ENCODE data around the gene PCNX3.
"Not testable (repeated sequence)": the region's sequence is repeated elsewhere in the genome, so short reads cannot be mapped to it uniquely, and the experiment has no call there.

Gene PCNX3

GRCh38 chr11:65621460-65621859, 5.9 kb downstream of the PCNX3 start:
- no peak for DNase-seq

DNA sequence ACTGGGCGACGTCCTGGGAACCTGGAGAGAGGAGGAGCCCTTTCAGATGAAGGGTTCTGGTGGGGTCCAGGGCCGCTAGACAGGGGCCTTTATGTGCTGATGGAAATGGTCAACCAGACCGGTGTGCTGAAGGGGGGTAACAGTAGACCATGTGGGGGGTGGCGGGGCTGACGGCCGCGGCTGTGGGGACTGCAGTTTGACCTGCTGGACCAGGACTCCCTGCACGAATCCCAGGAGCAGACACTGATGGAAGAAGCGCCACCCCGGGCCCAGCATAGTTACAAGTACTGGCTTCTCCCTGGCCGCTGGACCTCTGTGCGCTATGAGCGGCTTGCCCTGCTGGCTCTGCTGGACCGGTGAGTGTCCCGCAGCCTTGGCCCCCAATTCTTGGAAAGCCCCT, 6.4 kb downstream of the PCNX3 start:
- no peak for DNase-seq

GRCh38 chr11:65623177-65623576, 7.6 kb downstream of the PCNX3 start:
- no peak for DNase-seq

- DNase-seq, result no peak
Measured at GRCh38 chr11:65623852-65624616, 8.5 kb downstream of the PCNX3 start.

GRCh38 chr11:65624931-65625627, 9.5 kb downstream of the PCNX3 start:
- DNase-seq, result no peak

DNA sequence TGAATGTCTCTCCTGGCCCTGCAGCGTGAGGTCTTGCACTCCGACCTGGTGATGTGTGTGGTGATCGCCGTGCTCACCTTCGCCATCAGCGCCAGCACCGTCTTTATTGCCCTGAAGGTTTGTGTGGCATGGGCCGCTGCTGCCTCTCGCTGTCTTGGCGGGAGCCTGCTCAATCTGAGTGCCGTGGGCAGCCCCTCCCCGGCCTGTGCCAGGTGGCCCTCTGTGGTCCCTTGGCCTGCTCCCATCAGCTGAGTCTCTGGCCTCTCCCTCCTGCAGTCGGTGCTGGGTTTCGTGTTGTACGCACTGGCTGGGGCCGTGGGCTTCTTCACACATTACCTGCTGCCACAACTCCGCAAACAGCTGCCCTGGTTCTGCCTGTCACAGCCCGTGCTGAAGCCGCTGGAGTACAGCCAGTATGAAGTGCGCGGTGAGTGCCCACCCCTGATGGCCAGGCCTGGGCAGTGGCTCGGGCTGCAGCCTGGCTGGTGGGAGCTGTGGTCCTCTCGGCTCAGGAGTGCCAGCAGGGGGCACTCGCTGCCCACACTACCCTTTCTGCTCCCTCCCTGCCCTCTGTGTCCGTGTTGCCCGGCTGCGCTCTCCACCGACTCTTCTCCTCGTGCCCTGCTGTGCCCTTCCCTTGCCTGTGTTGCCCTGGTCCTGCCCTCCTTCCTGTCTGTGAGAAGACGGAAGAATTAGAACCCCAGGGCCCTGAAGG, 10.2 kb downstream of the PCNX3 start:
- DNase-seq, result no peak

DNA sequence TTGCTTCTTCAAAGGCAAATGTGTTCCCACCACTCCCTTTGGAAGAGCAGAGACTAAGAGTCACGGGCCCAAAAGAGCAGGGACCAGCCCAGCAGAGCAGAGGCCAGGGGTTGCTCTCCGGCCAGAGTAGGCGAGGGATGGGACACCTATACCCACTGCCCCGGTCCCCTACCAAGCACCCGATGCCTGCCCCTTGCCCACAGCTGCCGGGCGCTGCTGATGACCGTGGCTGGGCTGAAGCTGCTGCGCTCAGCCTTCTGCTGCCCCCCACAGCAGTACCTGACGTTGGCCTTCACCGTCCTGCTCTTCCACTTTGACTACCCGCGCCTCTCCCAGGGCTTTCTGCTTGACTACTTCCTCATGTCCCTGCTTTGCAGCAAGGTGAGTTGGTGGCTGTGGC, 11.6 kb downstream of the PCNX3 start:
- DNase-seq, result no peak

DNA sequence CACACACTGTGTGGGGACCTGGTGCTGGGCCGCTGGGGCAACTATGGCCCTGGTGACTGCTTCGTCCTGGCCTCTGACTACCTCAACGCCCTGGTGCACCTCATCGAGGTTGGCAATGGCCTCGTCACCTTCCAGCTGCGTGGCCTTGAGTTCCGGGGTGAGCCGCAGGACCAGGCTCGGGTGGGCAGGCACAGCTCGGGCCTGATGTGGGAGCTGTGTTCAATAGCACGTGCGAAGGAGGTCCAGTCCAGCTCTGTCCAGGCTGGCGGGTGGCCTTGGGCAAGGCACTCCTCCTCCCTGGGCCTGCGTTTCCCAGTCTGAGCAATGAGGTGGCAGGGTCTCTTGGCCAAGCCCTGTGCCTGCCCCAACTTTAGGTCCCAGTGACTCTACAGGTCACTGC, 14.0 kb downstream of the PCNX3 start:
- DNase-seq, result no peak

GRCh38 chr11:65630215-65630614, 14.6 kb downstream of the PCNX3 start:
- DNase-seq, result no peak

- no peak for DNase-seq
Measured at GRCh38 chr11:65633390-65634108, 18.0 kb downstream of the PCNX3 start.

GRCh38 chr11:65634109-65634436, 18.5 kb downstream of the PCNX3 start:
- no peak for DNase-seq

- DNase-seq, result no peak
Measured at GRCh38 chr11:65634440-65634839, 18.9 kb downstream of the PCNX3 start.

- no peak for DNase-seq
Measured at GRCh38 chr11:65634905-65635731, 19.5 kb downstream of the PCNX3 start.

GRCh38 chr11:65636108-65637031, 20.8 kb downstream of the PCNX3 start:
- DNase-seq, result no peak

DNA sequence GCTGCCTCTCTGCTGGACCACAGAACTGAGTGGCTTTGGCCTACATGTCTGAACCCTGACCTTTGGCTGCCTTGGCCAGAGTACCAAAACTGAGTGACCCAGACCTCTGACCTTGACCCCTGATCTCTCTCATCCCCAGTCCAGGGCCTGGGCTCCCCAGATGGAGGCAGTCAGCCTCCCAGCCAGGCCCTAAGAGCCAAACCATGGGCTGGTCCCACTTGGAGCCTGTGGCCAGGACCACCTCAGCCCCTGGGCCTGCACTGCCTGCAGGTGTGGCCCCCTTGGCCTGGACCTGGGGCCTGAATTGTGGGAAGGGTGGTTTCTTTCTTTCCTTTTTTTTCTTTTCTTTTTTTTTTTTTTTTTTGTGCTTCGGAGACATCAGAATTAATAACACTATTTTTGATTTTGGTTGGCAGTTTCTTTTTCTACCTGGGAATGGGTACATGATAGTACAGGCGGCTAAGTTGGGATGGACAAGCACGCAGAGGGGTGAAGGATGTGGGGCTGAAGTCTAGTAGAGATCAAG, 21.5 kb downstream of the PCNX3 start:
- no peak for DNase-seq

GRCh38 chr11:65637794-65638419, 22.3 kb downstream of the PCNX3 start, which contains the start of gene SIPA1:
Gene SIPA1 (plus strand): TSS chr11:65638101. CDS start chr11:65640922, 2,821 bp downstream.
- peak; percentile 70 for DNase-seq

DNA sequence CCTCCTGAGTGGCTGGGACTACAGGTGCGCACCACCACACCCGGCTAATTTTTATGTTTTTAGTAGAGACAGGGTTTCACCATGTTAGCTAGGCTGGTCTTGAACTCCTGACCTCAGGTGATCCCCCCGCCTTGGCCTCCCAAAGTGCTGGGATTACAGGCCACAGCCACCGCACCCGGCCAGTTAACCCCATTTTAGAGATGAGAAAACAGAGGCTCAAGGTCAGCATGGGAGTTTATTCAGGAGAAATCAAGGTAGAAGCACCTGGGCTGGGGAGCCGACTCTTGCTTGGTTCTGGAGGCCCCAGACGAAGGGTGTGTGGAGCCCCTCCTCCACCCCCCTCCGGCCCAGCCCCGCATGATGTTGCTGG, 23.6 kb downstream of the PCNX3 start:
- DNase-seq, result not testable (repeated sequence)

- peak; percentile 35 for DNase-seq
Measured at GRCh38 chr11:65639623-65640482, 24.3 kb downstream of the PCNX3 start.

Measured in activated T-cell treated with anti-CD3 and anti-CD28 coated beads for 4 hours (primary cell).